Femur (tissue), 1 donor: Measurements from ENCODE around the gene PPFIA4.

Source experiments
- DNase-seq: peaks from one replicate; pipeline ENCODE4 v3.0.0-alpha.2; 2017

The PPFIA4 gene

GRCh38 chr1:203104789-203105390 is 78.6 kb downstream of the PPFIA4 start:
- DNase-seq = no peak

DNA sequence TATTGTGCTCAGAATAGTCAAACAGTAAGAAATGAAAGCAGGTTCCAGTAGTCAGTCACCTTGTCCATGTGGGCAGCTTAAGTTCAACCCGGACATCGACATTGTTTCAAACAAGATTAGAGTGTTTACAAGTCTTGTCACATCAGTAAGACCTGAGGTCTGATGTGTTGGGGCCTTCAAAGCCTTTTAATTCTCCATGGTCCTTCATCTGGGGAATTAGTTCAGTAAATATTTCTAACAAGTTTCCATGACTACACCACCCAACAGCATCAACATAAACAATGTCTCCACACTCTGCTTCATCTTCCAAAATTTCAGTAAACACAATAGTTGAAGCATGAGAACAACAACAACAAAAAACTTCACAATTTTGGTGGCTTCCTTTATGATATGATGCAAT is 86.2 kb downstream of the PPFIA4 start:
- DNase-seq = no peak

GRCh38 chr1:203113308-203113707 is 87.0 kb downstream of the PPFIA4 start:
- DNase-seq = no peak

DNA sequence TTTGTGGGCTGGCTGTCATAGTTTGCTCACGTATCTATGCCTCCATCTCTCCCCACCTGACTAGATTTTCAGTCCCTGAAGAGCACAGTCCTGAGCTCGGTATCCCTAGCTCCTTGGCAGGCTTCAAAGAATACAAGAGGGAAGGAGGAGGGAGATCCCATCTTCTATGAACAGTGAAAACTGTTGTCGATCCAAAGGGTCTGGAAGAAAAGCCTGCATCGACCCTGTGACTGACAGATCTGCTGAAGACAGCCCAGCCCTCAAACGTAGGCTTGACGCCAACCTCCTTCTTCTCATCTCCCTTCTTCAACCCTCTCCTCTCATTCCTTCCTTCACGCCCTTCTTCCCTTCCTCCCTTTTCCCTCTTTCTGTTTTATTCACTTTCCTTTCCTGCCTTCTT is 87.9 kb downstream of the PPFIA4 start:
- no peak for DNase-seq

- DNase-seq = peak; percentile 82
These were observed 90.0 kb downstream of the PPFIA4 start for GRCh38 chr1:203116091-203116820.

DNA sequence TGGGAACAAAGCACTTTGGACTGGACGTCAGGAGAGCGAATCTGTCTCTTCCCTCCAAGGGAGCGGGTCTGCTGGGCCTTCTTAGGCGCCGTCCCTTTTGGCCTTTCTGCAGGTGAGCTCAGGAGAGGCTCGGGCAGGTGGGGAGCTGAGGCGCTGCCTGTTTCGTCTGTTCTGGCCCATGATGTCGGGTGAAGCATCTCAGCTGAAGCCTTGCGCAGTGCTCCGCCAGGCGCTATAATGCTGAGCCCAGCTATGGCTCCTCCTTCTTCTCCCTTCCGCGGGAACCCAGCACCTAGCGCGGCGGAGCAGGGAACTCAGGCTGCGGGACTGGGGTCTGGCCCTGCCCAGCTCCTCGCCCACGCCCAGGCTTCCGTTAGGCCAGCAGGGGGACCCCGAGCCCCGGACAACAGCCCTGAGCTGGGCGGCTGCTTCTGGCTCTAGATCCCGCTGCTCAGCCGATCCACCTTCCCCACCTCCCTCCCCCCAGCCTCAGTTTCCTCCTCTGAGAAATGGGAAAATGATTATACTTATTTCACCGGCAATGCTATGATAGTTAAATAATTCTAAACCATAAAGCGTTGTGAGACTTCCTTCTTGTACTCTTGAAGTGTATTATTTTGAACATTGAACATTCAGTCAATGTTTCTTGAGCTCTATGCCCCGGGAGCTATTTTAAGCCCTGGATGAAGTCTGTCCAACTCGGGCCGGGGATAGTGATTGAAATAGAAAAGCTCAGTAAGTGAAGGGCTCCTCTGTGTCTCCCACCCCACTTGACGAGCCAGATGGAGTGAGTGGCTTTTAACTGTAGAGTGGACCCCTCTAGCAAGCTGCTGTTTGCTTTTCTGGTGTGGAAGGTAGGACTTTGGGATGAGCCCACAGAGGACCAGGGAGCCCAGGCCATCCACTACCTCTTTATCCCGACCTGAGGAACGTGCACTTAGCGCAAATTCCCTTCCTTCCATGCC is 91.6 kb downstream of the PPFIA4 start:
- DNase-seq = peak; percentile 87

- DNase-seq = no peak
These were observed 94.2 kb downstream of the PPFIA4 start for GRCh38 chr1:203120325-203121153.

GRCh38 chr1:203121186-203122015 is 95.1 kb downstream of the PPFIA4 start:
- DNase-seq = no peak

GRCh38 chr1:203122159-203122558 is 95.9 kb downstream of the PPFIA4 start:
- no peak for DNase-seq

- DNase-seq = no peak
These were observed 97.7 kb downstream of the PPFIA4 start for GRCh38 chr1:203124011-203124410.

DNA sequence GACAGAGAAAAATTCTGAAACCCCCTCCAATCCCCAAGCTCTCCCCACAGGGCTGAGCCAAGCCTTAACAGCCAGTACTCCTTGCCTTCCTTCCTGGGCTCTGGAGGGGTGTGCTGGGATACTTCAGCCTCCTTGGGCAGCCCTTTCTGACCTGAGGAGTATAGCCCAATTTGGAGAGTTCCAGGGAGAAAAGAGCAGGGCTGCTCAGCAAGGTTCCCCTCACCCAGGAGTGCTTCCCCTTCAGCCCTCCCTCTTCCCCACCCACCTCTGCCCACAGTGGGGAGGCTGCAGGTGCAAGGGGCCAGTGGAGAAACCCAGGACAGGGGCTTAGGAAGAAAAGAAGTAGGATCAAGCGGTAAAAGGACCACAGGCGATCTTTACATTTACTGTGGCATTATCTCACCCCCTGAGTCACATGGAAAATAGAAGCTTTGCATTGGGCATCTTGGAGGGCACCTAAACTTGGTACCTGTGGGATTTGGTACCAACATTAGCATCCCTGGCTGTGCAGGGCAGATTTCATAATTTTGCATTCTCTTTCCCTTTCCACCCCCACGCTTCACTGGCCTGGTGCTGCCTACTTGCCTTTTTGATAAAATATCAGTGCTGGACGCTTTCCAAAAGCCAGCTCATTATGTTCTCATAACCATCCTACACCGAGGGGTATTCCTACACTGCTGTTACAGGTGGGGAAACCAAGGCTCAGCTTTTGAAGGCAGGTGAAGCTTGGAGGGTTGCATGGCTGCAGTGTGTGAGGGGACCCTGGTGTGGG is 98.4 kb downstream of the PPFIA4 start:
- no peak for DNase-seq

- DNase-seq = no peak
These were observed 100.0 kb downstream of the PPFIA4 start for GRCh38 chr1:203126151-203126865.

GRCh38 chr1:203126866-203127665 is 100.8 kb downstream of the PPFIA4 start:
- DNase-seq = no peak

GRCh38 chr1:203127666-203128430 is 101.6 kb downstream of the PPFIA4 start, which contains the start of gene ADORA1:
Gene ADORA1, plus strand, starts transcription at chr1:203127726. Its CDS starts 1,116 bp downstream, at chr1:203128842.
- peak; percentile 69 for DNase-seq

- no peak for DNase-seq
These were observed 102.1 kb downstream of the PPFIA4 start for GRCh38 chr1:203128431-203128715.
